Measurements from ENCODE around the gene C4orf54. TPM values are rescaled to one million over a fixed set of nuclear protein-coding genes. Genes with fewer than 3 reads are reported as not detected.

The C4orf54 gene
- total RNA-seq (not detected), total RNA-seq (0 to 0.08 (median 0) reads per million in 29 experiments)
- 0.04 TPM for total RNA-seq (2013)

- peaks cover 10 to 18% of the 10 kb centered on the region in 2 donors for H3K27me3 Mint-ChIP-seq
- ATAC-seq (replicated peaks in 1 of 4), result no peak
- no peak within 1 kb of the TSS for H3K4me3 ChIP-seq (ENCODE audit: control insufficient read depth in 1 of 2, extremely low read depth in 1 of 2, low read length in 1 of 2)
- H3K27ac Mint-ChIP-seq, result no peak within 1 kb of the TSS
- no peaks in the 10 kb centered on the region for H3K9me3 ChIP-seq
- H3K4me3 Mint-ChIP-seq, result no peak within 1 kb of the TSS
- no peaks in the 10 kb centered on the region for H3K36me3 Mint-ChIP-seq
- peaks cover 0 to 10% of the 10 kb centered on the region in 2 experiments for H3K27me3 ChIP-seq (replicated peaks in 1 of 2; ENCODE audit: control insufficient read depth in 2 of 2, extremely low read depth in 1 of 2, insufficient read depth in 2 of 2, low read length in 1 of 2)
- H3K4me1 Mint-ChIP-seq, result no peaks in the 10 kb centered on the region
- H3K27ac ChIP-seq (ENCODE audit: low read length), result no peak within 1 kb of the TSS
- no CpG with 5 or more reads among the region's 1 CpG for WGBS (ENCODE audit: insufficient coverage)
- H3K9me3 Mint-ChIP-seq, result no peaks in the 10 kb centered on the region
- no peak for DNase-seq
- H3K4me1 ChIP-seq (ENCODE audit: control insufficient read depth in 1 of 2, extremely low read depth in 1 of 2, insufficient read depth in 2 of 2, low read length in 2 of 2), result no peaks in the 10 kb centered on the region
- no peaks in the 10 kb centered on the region for H3K36me3 ChIP-seq (ENCODE audit: control insufficient read depth in 2 of 2, extremely low read depth in 1 of 2, insufficient read depth in 1 of 2, low read length in 1 of 2)
- POLR2A ChIA-PET, result no interaction called here
- CTCF ChIA-PET, result no interaction called here
Observed at GRCh38 chr4:99657798-99658197, at the start of gene C4orf54. C4orf54 (minus strand) TSS chr4:99657828; CDS start chr4:99654648, 3,180 bp downstream.

- H3K27me3 ChIP-seq (replicated peaks in 1 of 2; ENCODE audit: control insufficient read depth in 2 of 2, extremely low read depth in 1 of 2, insufficient read depth in 2 of 2, low read length in 1 of 2), result no peaks in the 10 kb centered on the region
- no peak overlapping the region for H3K27ac ChIP-seq (ENCODE audit: low read length)
- DNase-seq, result no peak
- no peaks in the 10 kb centered on the region for H3K9me3 ChIP-seq
- no peaks in the 10 kb centered on the region for H3K4me1 Mint-ChIP-seq
- H3K36me3 ChIP-seq (ENCODE audit: control insufficient read depth in 2 of 2, extremely low read depth in 1 of 2, insufficient read depth in 1 of 2, low read length in 1 of 2), result no peaks in the 10 kb centered on the region
- ATAC-seq (replicated peaks in 1 of 4), result no peak
- H3K4me3 ChIP-seq (ENCODE audit: control insufficient read depth in 1 of 2, extremely low read depth in 1 of 2, low read length in 1 of 2), result no peak overlapping the region
- peaks cover 22 to 32% of the 10 kb centered on the region in 2 donors for H3K27me3 Mint-ChIP-seq
- H3K9me3 Mint-ChIP-seq, result peaks cover 0 to 6% (median 0%) of the 10 kb centered on the region in 3 donors
- 100% methylated on average over 2 of the region's 2 CpGs for WGBS (ENCODE audit: insufficient coverage)
- no peak overlapping the region for H3K27ac Mint-ChIP-seq
- POLR2A ChIA-PET, result no interaction called here
- CTCF ChIA-PET, result no interaction called here
- H3K4me1 ChIP-seq (ENCODE audit: control insufficient read depth in 1 of 2, extremely low read depth in 1 of 2, insufficient read depth in 2 of 2, low read length in 2 of 2), result no peaks in the 10 kb centered on the region
- H3K36me3 Mint-ChIP-seq, result no peaks in the 10 kb centered on the region
- no peak overlapping the region for H3K4me3 Mint-ChIP-seq
Observed at GRCh38 chr4:99705891-99706290, 48.3 kb upstream of the C4orf54 start.

- CTCF ChIA-PET, result no interaction called here
- H3K27ac ChIP-seq (ENCODE audit: low read length), result no peak overlapping the region
- DNase-seq (no peak), ATAC-seq (replicated peaks in 1 of 4) (no peak)
- Mint-ChIP-seq H3K4me1 (no peaks in the 10 kb centered on the region), H3K4me3 (no peak overlapping the region), H3K27ac (no peak overlapping the region), H3K36me3 (no peaks in the 10 kb centered on the region), H3K9me3 (peaks cover 0 to 8% (median 6%) of the 10 kb centered on the region in 3 donors), H3K27me3 (peaks cover 37 to 41% of the 10 kb centered on the region in 2 donors)
- H3K27me3 ChIP-seq (replicated peaks in 1 of 2; ENCODE audit: control insufficient read depth in 2 of 2, extremely low read depth in 1 of 2, insufficient read depth in 2 of 2, low read length in 1 of 2), result peaks cover 0 to 8% of the 10 kb centered on the region in 2 experiments
- POLR2A ChIA-PET, result no interaction called here
- 93% methylated on average over 2 of the region's 3 CpGs for WGBS (ENCODE audit: insufficient coverage)
- H3K9me3 ChIP-seq, result no peaks in the 10 kb centered on the region
- H3K36me3 ChIP-seq (ENCODE audit: control insufficient read depth in 2 of 2, extremely low read depth in 1 of 2, insufficient read depth in 1 of 2, low read length in 1 of 2), result no peaks in the 10 kb centered on the region
- no peak overlapping the region for H3K4me3 ChIP-seq (ENCODE audit: control insufficient read depth in 1 of 2, extremely low read depth in 1 of 2, low read length in 1 of 2)
- H3K4me1 ChIP-seq (ENCODE audit: control insufficient read depth in 1 of 2, extremely low read depth in 1 of 2, insufficient read depth in 2 of 2, low read length in 2 of 2), result no peaks in the 10 kb centered on the region
Observed at GRCh38 chr4:99696801-99697200, 39.2 kb upstream of the C4orf54 start.

GRCh38 chr4:99693140-99693539, 35.5 kb upstream of the C4orf54 start:
- Histone ChIP-seq H3K27me3 (replicated peaks in 1 of 2; ENCODE audit: control insufficient read depth in 2 of 2, extremely low read depth in 1 of 2, insufficient read depth in 2 of 2, low read length in 1 of 2) (no peaks in the 10 kb centered on the region), H3K4me3 (ENCODE audit: control insufficient read depth in 1 of 2, extremely low read depth in 1 of 2, low read length in 1 of 2) (no peak overlapping the region), H3K27ac (ENCODE audit: low read length) (no peak overlapping the region), H3K9me3 (no peaks in the 10 kb centered on the region), H3K36me3 (ENCODE audit: control insufficient read depth in 2 of 2, extremely low read depth in 1 of 2, insufficient read depth in 1 of 2, low read length in 1 of 2) (no peaks in the 10 kb centered on the region), H3K4me1 (ENCODE audit: control insufficient read depth in 1 of 2, extremely low read depth in 1 of 2, insufficient read depth in 2 of 2, low read length in 2 of 2) (no peaks in the 10 kb centered on the region)
- WGBS (ENCODE audit: insufficient coverage), result no CpG with 5 or more reads among the region's 1 CpG
- POLR2A ChIA-PET, result no interaction called here
- no peaks in the 10 kb centered on the region for H3K4me1 Mint-ChIP-seq
- peaks cover 14 to 15% of the 10 kb centered on the region in 2 donors for H3K27me3 Mint-ChIP-seq
- no peaks in the 10 kb centered on the region for H3K36me3 Mint-ChIP-seq
- DNase-seq (no peak), ATAC-seq (replicated peaks in 1 of 4) (no peak)
- H3K9me3 Mint-ChIP-seq, result peaks cover 11 to 25% (median 18%) of the 10 kb centered on the region in 3 donors
- H3K4me3 Mint-ChIP-seq, result no peak overlapping the region
- H3K27ac Mint-ChIP-seq, result no peak overlapping the region
- CTCF ChIA-PET, result no interaction called here

- Histone ChIP-seq H3K27ac (ENCODE audit: low read length) (no peak overlapping the region), H3K27me3 (replicated peaks in 1 of 2; ENCODE audit: control insufficient read depth in 2 of 2, extremely low read depth in 1 of 2, insufficient read depth in 2 of 2, low read length in 1 of 2) (no peaks in the 10 kb centered on the region), H3K4me3 (ENCODE audit: control insufficient read depth in 1 of 2, extremely low read depth in 1 of 2, low read length in 1 of 2) (no peak overlapping the region), H3K36me3 (ENCODE audit: control insufficient read depth in 2 of 2, extremely low read depth in 1 of 2, insufficient read depth in 1 of 2, low read length in 1 of 2) (no peaks in the 10 kb centered on the region), H3K4me1 (ENCODE audit: control insufficient read depth in 1 of 2, extremely low read depth in 1 of 2, insufficient read depth in 2 of 2, low read length in 2 of 2) (no peaks in the 10 kb centered on the region), H3K9me3 (no peaks in the 10 kb centered on the region)
- Mint-ChIP-seq H3K9me3 (peaks cover 11 to 25% (median 18%) of the 10 kb centered on the region in 3 donors), H3K27ac (no peak overlapping the region), H3K4me1 (no peaks in the 10 kb centered on the region), H3K27me3 (peaks cover 10 to 16% of the 10 kb centered on the region in 2 donors), H3K4me3 (no peak overlapping the region), H3K36me3 (no peaks in the 10 kb centered on the region)
- CTCF ChIA-PET, result no interaction called here
- ATAC-seq (replicated peaks in 1 of 4) (no peak), DNase-seq (no peak)
- POLR2A ChIA-PET, result no interaction called here
Observed at GRCh38 chr4:99690990-99691389, 33.4 kb upstream of the C4orf54 start.

- ATAC-seq (replicated peaks in 1 of 4), result no peak
- peaks cover 0 to 2% of the 10 kb centered on the region in 2 experiments for H3K27me3 ChIP-seq (replicated peaks in 1 of 2; ENCODE audit: control insufficient read depth in 2 of 2, extremely low read depth in 1 of 2, insufficient read depth in 2 of 2, low read length in 1 of 2)
Observed at GRCh38 chr4:99690472-99690871, 32.8 kb upstream of the C4orf54 start.

GRCh38 chr4:99687120-99687519, 29.5 kb upstream of the C4orf54 start:
- CTCF ChIA-PET, result no interaction called here
- no peak overlapping the region for H3K4me3 Mint-ChIP-seq
- H3K9me3 Mint-ChIP-seq, result peaks cover 11 to 20% (median 14%) of the 10 kb centered on the region in 3 donors
- H3K4me1 Mint-ChIP-seq, result no peaks in the 10 kb centered on the region
- whole genome bisulfite sequencing (ENCODE audit: insufficient coverage), result no CpG with 5 or more reads among the region's 1 CpG
- H3K27ac Mint-ChIP-seq, result no peak overlapping the region
- no peaks in the 10 kb centered on the region for H3K9me3 ChIP-seq
- H3K27me3 Mint-ChIP-seq, result peaks cover 5 to 18% of the 10 kb centered on the region in 2 donors
- no peaks in the 10 kb centered on the region for H3K4me1 ChIP-seq (ENCODE audit: control insufficient read depth in 1 of 2, extremely low read depth in 1 of 2, insufficient read depth in 2 of 2, low read length in 2 of 2)
- ATAC-seq (replicated peaks in 1 of 4), result no peak
- no peak overlapping the region for H3K27ac ChIP-seq (ENCODE audit: low read length)
- POLR2A ChIA-PET, result no interaction called here
- no peak overlapping the region for H3K4me3 ChIP-seq (ENCODE audit: control insufficient read depth in 1 of 2, extremely low read depth in 1 of 2, low read length in 1 of 2)
- no peaks in the 10 kb centered on the region for H3K36me3 Mint-ChIP-seq
- H3K27me3 ChIP-seq (replicated peaks in 1 of 2; ENCODE audit: control insufficient read depth in 2 of 2, extremely low read depth in 1 of 2, insufficient read depth in 2 of 2, low read length in 1 of 2), result peaks cover 0 to 10% of the 10 kb centered on the region in 2 experiments
- DNase-seq, result no peak
- H3K36me3 ChIP-seq (ENCODE audit: control insufficient read depth in 2 of 2, extremely low read depth in 1 of 2, insufficient read depth in 1 of 2, low read length in 1 of 2), result no peaks in the 10 kb centered on the region

More at GRCh38 chr4:99690472-99690871, 32.8 kb upstream of the C4orf54 start:
- H3K4me3 ChIP-seq (ENCODE audit: control insufficient read depth in 1 of 2, extremely low read depth in 1 of 2, low read length in 1 of 2), result no peak overlapping the region
- H3K36me3 ChIP-seq (ENCODE audit: control insufficient read depth in 2 of 2, extremely low read depth in 1 of 2, insufficient read depth in 1 of 2, low read length in 1 of 2), result no peaks in the 10 kb centered on the region
- CTCF ChIA-PET, result no interaction called here
- Mint-ChIP-seq H3K4me3 (no peak overlapping the region), H3K27ac (no peak overlapping the region), H3K9me3 (peaks cover 11 to 25% (median 18%) of the 10 kb centered on the region in 3 donors), H3K27me3 (peaks cover 9 to 16% of the 10 kb centered on the region in 2 donors), H3K4me1 (no peaks in the 10 kb centered on the region), H3K36me3 (no peaks in the 10 kb centered on the region)
- POLR2A ChIA-PET, result interaction anchor here in 1 of 2 donors (0.6 kb wide), 1 partner anchor 378 kb away, joined by 3 read pairs; no protein-coding TSS in a partner anchor
- H3K27ac ChIP-seq (ENCODE audit: low read length), result no peak overlapping the region
- no peak for DNase-seq
- no peaks in the 10 kb centered on the region for H3K9me3 ChIP-seq
- no peaks in the 10 kb centered on the region for H3K4me1 ChIP-seq (ENCODE audit: control insufficient read depth in 1 of 2, extremely low read depth in 1 of 2, insufficient read depth in 2 of 2, low read length in 2 of 2)
